ENCODE results near the gene CDH15.

CDH15 gene

DNA sequence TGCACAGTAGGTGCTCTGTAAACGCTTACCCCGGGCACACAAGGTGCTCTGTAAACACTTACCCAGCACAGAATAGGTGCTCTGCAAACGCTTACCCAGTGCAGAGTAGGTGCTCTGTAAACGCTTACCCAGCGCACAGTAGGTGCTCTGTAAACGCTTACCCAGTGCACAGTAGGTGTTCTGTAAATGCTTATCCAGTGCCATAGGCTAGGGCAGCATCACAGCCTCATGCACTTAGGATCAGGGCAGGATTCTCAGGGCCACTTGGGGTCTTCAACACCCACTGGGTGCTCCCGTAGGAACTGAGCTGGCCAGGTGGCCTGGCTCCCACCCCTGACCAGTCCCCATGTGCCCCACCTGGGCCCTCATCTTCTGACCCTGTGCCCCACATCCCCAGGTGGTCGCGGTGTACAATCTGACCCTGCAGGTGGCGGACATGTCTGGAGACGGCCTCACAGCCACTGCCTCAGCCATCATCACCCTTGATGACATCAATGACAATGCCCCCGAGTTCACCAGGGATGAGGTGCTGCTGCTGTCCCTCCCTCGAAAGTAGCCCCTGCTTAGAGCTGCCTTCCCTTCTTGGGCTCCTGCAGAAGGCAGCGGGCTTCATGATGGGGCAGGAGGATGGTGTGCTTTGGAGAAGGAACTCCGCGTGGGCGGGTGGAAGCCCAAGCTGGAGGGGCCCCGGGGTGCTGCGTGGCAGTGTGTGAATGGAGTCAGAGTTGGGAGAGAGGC, 15.7 kb downstream of the CDH15 start (continued):
- TF ChIP-seq EGR2 (tag by site-specific recombination; IDR thresholded peaks at IDR 0.05; ENCODE audit: low read depth): 0 out of 2 replicates have a peak, but pooled peaks have one; percentile 12
- no peak for TF ChIP-seq ZNF366 (tag by site-specific recombination; conservative IDR thresholded peaks at IDR 0.05)
- TF ChIP-seq, protein P1, sequence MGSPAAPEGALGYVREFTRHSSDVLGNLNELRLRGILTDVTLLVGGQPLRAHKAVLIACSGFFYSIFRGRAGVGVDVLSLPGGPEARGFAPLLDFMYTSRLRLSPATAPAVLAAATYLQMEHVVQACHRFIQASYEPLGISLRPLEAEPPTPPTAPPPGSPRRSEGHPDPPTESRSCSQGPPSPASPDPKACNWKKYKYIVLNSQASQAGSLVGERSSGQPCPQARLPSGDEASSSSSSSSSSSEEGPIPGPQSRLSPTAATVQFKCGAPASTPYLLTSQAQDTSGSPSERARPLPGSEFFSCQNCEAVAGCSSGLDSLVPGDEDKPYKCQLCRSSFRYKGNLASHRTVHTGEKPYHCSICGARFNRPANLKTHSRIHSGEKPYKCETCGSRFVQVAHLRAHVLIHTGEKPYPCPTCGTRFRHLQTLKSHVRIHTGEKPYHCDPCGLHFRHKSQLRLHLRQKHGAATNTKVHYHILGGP (tag by site-specific recombination; IDR thresholded peaks at IDR 0.05): no peak
- TF ChIP-seq, protein P2, sequence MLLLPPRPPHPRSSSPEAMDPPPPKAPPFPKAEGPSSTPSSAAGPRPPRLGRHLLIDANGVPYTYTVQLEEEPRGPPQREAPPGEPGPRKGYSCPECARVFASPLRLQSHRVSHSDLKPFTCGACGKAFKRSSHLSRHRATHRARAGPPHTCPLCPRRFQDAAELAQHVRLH (tag by site-specific recombination; IDR thresholded peaks at IDR 0.05): peak; percentile 88; the same call in 1 of the 2 replicates
- no peak for TF ChIP-seq SCRT1 (tag by site-specific recombination; IDR thresholded peaks at IDR 0.05; ENCODE audit: borderline replicate concordance)
- no peak for TF ChIP-seq ZNF48 (tag by site-specific recombination; IDR thresholded peaks at IDR 0.05)
- no peak for TF ChIP-seq ZFP37 (tag by site-specific recombination; IDR thresholded peaks at IDR 0.05)
- no peak for TF ChIP-seq SALL2 (tag by site-specific recombination; IDR thresholded peaks at IDR 0.05; ENCODE audit: borderline replicate concordance)
- TF ChIP-seq, protein P3, sequence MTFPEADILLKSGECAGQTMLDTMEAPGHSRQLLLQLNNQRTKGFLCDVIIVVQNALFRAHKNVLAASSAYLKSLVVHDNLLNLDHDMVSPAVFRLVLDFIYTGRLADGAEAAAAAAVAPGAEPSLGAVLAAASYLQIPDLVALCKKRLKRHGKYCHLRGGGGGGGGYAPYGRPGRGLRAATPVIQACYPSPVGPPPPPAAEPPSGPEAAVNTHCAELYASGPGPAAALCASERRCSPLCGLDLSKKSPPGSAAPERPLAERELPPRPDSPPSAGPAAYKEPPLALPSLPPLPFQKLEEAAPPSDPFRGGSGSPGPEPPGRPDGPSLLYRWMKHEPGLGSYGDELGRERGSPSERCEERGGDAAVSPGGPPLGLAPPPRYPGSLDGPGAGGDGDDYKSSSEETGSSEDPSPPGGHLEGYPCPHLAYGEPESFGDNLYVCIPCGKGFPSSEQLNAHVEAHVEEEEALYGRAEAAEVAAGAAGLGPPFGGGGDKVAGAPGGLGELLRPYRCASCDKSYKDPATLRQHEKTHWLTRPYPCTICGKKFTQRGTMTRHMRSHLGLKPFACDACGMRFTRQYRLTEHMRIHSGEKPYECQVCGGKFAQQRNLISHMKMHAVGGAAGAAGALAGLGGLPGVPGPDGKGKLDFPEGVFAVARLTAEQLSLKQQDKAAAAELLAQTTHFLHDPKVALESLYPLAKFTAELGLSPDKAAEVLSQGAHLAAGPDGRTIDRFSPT (tag by site-specific recombination; IDR thresholded peaks at IDR 0.05): 0 out of 2 replicates have a peak, but pooled peaks have one; percentile 45
- no peak for TF ChIP-seq ZNF335 (tag by site-specific recombination; conservative IDR thresholded peaks at IDR 0.05)
- TF ChIP-seq, protein P4, sequence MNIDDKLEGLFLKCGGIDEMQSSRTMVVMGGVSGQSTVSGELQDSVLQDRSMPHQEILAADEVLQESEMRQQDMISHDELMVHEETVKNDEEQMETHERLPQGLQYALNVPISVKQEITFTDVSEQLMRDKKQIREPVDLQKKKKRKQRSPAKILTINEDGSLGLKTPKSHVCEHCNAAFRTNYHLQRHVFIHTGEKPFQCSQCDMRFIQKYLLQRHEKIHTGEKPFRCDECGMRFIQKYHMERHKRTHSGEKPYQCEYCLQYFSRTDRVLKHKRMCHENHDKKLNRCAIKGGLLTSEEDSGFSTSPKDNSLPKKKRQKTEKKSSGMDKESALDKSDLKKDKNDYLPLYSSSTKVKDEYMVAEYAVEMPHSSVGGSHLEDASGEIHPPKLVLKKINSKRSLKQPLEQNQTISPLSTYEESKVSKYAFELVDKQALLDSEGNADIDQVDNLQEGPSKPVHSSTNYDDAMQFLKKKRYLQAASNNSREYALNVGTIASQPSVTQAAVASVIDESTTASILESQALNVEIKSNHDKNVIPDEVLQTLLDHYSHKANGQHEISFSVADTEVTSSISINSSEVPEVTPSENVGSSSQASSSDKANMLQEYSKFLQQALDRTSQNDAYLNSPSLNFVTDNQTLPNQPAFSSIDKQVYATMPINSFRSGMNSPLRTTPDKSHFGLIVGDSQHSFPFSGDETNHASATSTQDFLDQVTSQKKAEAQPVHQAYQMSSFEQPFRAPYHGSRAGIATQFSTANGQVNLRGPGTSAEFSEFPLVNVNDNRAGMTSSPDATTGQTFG (tag by site-specific recombination; IDR thresholded peaks at IDR 0.05; ENCODE audit: borderline replicate concordance): no peak
- TF ChIP-seq ZNF571 (tag by site-specific recombination; IDR thresholded peaks at IDR 0.05): no peak
- no peak for TF ChIP-seq ZBTB21 (tag by site-specific recombination; IDR thresholded peaks at IDR 0.05)
- TF ChIP-seq ZSCAN16 (tag by site-specific recombination; IDR thresholded peaks at IDR 0.05): no peak; the same call in none of the 2 replicates
- no peak for TF ChIP-seq KLF10 (tag by site-specific recombination; IDR thresholded peaks at IDR 0.05)
- no peak for TF ChIP-seq ZXDB (tag by site-specific recombination; IDR thresholded peaks at IDR 0.05)
- TF ChIP-seq ZNF501 (tag by site-specific recombination; IDR thresholded peaks at IDR 0.05): no peak
- 0 out of 2 replicates have a peak, but pooled peaks have one; percentile 25 for TF ChIP-seq ZNF600 (tag by site-specific recombination; IDR thresholded peaks at IDR 0.05)
- TF ChIP-seq ZNF324 (tag by site-specific recombination; IDR thresholded peaks at IDR 0.05): no peak
- TF ChIP-seq ZBTB48 (tag by site-specific recombination; IDR thresholded peaks at IDR 0.05): peak; percentile 57; the same call in 1 of the 2 replicates
- no peak for TF ChIP-seq ZNF558 (tag by site-specific recombination; IDR thresholded peaks at IDR 0.05)
- TF ChIP-seq, protein P5, sequence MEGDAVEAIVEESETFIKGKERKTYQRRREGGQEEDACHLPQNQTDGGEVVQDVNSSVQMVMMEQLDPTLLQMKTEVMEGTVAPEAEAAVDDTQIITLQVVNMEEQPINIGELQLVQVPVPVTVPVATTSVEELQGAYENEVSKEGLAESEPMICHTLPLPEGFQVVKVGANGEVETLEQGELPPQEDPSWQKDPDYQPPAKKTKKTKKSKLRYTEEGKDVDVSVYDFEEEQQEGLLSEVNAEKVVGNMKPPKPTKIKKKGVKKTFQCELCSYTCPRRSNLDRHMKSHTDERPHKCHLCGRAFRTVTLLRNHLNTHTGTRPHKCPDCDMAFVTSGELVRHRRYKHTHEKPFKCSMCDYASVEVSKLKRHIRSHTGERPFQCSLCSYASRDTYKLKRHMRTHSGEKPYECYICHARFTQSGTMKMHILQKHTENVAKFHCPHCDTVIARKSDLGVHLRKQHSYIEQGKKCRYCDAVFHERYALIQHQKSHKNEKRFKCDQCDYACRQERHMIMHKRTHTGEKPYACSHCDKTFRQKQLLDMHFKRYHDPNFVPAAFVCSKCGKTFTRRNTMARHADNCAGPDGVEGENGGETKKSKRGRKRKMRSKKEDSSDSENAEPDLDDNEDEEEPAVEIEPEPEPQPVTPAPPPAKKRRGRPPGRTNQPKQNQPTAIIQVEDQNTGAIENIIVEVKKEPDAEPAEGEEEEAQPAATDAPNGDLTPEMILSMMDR (tag by site-specific recombination; IDR thresholded peaks at IDR 0.05): no peak
- TF ChIP-seq, protein P6, sequence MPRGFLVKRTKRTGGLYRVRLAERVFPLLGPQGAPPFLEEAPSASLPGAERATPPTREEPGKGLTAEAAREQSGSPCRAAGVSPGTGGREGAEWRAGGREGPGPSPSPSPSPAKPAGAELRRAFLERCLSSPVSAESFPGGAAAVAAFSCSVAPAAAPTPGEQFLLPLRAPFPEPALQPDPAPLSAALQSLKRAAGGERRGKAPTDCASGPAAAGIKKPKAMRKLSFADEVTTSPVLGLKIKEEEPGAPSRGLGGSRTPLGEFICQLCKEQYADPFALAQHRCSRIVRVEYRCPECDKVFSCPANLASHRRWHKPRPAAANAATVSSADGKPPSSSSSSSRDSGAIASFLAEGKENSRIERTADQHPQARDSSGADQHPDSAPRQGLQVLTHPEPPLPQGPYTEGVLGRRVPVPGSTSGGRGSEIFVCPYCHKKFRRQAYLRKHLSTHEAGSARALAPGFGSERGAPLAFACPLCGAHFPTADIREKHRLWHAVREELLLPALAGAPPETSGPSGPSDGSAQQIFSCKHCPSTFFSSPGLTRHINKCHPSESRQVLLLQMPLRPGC (tag by site-specific recombination; IDR thresholded peaks at IDR 0.05): no peak
- TF ChIP-seq ZNF792 (tag by site-specific recombination; IDR thresholded peaks at IDR 0.05): peak; percentile 78; the same call in 1 of the 2 replicates
- no peak for TF ChIP-seq SP7 (tag by site-specific recombination; IDR thresholded peaks at IDR 0.05)
- TF ChIP-seq YY2 (tag by site-specific recombination; IDR thresholded peaks at IDR 0.05): no peak
- TF ChIP-seq HOXA7 (CRISPR knock-in tag; IDR thresholded peaks at IDR 0.05; ENCODE audit: borderline replicate concordance): no peak
- TF ChIP-seq ZIC2 (tag by site-specific recombination; IDR thresholded peaks at IDR 0.05): peak; percentile 33; the same call in 1 of the 2 replicates
- TF ChIP-seq ZNF23 (tag by site-specific recombination; IDR thresholded peaks at IDR 0.05; ENCODE audit: borderline replicate concordance): no peak
- TF ChIP-seq ZBTB20 (tag by site-specific recombination; IDR thresholded peaks at IDR 0.05): peak; percentile 95
